EH (cell line): Measurements from ENCODE around the gene MPRIP.

ENCODE experiments used
- DNase-seq: peaks from one replicate; pipeline ENCODE4 v3.0.0-alpha.2; 2015; ENCODE audit warnings: low read depth

MPRIP gene

DNA sequence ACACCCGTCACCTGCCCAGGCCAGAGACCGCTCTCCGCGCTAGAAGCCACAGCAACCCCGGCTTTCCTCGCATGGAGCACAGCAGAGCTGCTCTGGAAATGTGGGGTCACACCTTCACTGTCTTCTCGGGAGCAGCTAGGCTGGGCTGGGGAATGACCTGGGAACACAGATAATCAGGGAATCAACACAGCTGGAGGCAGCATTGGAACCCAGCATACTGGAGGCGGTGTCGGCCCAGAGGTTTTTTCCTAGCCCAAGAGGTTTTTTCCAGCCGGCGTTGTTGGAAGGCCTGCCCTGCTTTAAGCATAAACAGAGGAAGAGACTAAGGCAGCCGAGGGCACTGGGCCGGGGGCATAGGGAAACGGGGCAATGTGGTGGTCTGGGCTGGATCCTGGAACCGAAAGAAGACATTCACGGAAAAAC, 164.7 kb downstream of the MPRIP start:
- no peak for DNase-seq

DNA sequence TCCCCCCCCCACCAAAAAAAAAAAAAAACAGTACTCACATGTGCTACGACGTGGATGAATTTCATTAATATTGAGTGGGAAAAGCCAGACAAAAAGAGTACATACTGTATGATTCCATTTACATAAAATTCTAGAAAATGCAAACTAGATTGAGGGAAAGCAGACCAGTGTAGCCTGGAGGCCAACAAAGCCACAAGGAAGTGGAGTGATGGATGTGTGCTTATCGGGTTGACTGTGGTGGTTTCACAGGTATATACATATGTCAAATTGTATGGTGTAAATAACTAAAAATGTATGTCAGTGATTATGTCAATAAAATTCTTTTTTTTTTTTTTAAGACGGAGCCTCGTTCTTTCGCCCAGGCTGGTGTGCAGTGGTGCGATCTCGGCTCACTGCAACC, 165.7 kb downstream of the MPRIP start:
- no peak for DNase-seq

DNA sequence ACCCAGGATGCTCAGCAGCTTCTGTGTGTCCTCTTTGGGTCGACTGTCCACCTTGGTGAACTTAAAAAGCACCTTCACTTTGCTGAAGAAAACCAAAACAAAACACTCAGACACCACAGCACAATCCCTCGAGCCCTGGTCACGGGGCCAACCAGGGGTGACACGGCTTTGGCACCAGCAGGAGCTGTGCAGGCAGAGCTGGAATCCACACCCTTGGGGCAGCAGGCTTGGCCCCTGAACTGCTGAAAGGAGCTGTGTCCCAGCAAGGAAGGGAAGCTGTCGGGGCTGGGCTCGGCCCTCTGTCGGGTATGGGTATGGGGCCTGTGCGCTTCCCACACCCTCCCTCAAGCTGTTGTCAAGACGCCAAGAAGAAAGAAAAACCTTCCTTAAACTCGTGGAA, 171.5 kb downstream of the MPRIP start:
- DNase-seq, result no peak

DNA sequence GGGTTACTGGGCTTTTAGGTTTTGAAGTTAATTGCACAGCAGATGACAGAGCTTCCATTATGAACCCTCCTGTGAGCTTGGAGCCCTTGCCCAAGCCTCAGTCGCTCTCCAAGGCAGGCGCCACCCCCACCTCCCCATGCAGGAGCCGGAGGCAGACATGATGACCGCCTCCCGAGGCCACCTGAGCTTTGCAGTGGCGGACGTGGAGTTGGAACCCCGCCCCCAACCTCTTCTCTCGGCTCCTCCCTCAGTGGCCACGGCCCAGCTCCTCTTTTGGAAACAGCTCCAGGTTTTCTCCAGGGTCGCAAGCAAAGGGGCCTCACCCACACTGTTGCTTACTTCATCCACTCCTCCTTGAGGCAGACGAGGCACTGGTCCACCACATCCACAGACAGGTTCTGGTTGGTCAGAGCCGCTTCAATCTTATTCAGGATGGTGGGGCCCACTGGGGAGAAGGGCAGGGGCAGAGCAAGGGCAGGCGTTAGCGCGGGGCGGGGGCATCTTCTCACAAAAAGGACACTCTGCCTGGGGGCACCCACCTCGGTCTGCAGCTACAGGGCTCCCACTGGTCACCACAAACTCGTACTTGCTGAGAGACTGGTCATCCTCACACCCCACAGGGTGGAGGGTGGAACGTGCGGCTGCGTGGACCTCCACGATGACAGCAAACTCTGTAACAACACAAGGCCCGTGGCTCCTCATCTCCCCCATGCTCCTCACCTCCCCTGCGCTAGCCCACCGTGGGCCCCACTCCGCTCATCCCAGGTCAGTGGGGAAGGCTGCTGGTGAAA, 172.6 kb downstream of the MPRIP start:
- DNase-seq, result no peak

DNA sequence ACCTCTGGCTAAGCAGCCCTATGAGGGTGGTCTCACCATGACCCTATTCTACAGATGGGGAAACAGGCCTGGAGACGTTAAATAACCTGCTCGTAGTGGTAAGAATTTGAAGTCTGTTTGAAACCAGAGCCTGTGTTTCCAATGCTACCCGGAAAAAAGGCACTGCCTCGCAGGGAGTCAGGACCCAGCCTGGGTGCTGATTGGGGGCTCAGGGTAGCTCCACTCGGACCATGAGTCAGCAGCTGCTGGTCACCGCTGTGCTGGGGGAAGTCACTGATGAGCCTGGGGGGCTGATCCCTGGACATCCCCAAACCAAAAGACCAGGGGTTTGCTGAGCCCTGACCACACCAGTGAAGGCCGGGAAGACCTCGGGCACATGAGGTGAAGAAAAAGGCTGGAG, 173.3 kb downstream of the MPRIP start:
- no peak for DNase-seq

DNA sequence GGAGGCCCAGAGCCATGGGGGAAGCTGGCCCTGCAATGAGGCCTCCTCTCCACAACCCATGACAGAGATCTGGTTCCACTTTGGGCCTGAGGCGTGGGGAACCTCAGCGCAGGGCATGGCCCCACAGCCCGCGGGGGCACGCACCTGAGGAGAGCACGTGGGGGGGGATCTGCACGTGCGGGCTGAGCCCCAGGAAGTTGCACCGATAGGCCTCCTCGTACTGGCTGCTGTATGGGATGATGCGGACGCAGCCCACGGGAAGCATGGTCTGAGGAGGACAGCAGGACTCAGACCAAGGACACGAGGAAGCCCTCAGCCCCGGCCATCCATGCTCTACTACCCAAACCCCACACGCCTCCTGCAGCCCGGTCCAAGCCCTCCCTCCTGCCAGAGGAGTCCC, 174.0 kb downstream of the MPRIP start:
- no peak for DNase-seq

DNA sequence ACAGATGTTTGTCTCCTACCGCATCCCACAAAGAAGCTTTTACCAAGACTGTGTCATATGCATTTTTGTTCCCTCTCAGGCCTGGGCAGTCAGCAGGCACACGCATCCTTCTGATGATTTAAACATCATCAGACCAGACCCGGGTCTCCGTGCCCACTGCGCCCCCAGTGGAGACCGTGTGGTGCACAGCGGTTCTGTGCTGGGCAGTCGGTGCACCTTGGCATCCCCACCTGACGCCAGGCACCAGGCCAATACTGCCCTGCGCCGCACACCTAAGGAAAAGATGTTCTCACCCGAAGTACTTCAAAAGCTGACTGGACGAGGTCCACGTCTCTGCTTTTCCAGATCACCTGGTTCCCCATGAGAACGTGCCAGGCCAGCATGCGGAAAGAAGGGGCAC, 174.5 kb downstream of the MPRIP start:
- DNase-seq, result no peak

DNA sequence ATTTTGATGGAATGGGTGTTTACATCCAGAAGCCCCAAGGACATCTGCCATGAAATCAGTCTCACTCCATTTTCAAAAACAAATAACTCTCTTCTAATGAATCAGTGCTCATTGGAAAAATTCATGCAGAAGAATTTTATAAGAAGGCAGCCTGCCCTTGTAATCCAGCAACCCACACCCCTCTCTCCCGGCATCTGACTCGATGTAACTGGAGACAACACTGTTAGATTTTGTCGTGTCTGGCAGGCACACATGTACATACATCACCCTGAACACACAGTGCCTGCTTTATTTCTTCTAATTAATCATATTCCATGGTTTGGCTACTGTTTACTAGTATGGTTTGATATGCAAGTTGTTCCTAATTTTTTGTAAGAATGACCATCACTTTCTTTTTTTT, 175.7 kb downstream of the MPRIP start:
- no peak for DNase-seq

DNA sequence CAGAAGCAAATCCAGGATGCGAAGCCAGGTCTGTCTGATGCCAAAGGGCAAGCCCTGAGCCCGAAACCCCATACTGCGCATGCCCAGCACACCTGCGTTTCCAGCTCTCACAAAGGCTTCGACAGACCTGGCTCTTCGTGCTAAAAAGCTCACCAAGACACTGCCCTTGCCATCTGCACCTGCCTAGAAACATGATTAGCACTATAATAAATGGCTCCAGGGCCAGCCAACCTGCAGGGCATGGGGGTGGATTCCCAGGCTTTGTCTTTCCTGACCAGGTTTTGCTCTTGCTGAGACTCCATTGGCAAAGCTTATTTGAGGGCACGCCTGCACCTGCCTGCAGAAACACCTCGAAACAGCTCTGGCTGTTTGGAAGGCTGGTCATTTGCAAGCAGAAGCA, 178.3 kb downstream of the MPRIP start:
- no peak for DNase-seq

DNA sequence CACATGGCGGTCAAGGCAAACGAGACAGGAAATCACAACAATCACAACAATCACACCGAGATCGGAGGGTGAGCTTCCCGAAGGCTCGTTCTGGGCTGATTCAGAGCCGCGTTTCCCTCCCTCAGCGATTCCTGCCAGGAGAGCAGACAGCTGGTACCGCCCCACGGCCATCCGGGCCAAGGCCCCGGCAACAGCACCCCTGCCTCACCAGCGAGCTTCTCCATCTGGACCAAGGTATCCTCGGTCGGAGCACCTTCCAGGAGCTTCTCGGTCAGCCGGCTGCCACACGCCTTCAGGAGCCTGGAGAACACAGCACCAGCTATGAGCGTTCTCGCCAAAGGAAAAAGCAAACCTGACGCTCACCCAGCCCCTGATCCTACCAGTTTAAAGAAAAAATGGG, 179.1 kb downstream of the MPRIP start:
- no peak for DNase-seq

DNA sequence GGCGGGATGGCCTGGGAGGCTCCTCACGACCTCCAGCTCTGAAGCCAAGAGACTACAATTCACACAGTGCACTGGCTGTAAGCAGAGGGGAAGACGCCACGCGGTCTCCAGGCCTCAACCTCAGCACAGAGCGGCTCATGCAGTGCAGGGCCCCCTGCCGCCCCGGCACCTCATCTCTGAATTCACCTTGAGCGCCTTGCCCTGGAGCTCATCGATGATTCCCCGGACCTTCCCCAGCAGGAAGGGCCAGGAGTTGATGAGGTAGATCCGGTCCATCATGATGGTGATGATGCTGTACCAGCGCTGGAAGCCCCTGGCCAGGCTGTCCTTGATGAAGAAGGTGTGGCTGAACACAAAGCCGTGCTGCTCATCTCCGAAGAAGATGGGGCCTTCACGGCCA, 181.5 kb downstream of the MPRIP start:
- no peak for DNase-seq

DNA sequence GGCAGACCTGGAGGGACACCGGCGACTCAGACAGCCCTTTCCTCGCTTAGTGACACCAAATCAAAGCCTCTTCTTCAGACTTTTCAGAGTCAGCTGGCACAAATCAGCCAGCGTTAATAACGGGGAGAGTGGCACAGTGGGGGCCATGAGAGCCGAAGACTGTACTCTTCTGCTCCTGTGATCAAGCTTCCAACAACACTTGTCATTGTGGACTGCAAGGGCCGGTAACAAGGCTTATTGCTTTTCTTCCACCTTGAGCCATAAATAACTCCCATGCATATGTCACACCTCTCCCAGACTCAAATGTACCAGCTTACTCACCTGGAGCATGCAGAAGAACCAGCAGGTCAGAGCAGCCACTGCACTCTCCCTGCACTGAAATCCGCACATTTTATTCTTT, 181.9 kb downstream of the MPRIP start:
- no peak for DNase-seq

DNA sequence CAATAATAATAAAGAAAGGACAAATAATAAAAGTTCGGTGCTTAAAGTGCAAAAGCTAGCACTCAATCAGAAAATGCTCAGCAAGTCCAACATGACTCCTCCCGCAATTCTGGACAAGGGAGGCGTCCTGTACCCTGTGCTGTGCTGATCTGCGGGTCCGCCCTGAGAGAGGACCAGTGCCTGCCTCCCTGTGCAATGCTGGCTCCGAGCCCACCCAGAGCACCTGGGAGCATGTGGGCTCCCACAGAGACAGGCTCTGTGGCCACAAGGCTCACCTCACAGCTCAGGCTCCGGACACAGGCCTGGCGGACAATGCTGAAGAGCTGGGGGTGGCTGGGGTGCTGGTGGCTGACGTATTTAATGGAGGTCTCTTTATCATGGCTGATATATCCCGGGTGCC, 183.6 kb downstream of the MPRIP start:
- DNase-seq, result no peak

DNA sequence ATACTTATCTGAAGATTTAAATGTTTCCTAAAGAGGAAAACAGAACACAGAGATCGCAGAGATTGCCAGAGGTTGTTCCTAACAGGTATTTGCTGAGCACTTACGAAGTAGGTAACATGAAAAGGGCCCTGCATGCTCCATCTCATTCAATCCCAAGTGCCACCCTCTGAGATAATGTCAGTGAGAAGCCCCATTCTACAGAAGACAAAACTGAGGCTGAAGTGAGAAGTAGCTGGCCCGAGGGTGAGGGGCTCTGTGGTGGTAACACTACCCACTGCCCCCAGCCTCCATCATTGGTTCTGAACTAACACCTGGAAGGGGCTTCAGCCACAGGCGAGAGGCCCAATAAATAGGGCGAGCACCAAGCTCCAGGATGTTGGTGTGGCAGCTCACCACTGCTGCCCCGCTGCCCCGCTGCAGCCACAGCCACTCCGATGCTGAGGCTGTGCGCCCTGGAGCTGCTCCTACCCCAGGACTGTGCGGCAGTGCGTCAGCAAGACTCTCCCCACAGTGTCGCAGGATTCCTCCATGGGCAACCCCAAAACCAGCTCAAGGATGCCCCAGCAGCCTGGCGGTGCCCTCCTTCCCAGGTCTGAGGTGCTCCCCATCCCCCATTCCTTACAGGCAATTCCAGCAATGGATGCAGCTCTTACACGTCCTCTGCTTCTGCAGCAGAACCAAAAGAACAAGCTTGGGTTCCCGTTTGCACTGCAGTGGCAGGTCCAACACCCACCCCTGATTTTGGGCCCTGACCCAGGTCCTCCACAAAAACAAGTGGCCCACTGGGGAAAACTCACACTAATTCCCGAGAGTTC, 184.4 kb downstream of the MPRIP start:
- no peak for DNase-seq

DNA sequence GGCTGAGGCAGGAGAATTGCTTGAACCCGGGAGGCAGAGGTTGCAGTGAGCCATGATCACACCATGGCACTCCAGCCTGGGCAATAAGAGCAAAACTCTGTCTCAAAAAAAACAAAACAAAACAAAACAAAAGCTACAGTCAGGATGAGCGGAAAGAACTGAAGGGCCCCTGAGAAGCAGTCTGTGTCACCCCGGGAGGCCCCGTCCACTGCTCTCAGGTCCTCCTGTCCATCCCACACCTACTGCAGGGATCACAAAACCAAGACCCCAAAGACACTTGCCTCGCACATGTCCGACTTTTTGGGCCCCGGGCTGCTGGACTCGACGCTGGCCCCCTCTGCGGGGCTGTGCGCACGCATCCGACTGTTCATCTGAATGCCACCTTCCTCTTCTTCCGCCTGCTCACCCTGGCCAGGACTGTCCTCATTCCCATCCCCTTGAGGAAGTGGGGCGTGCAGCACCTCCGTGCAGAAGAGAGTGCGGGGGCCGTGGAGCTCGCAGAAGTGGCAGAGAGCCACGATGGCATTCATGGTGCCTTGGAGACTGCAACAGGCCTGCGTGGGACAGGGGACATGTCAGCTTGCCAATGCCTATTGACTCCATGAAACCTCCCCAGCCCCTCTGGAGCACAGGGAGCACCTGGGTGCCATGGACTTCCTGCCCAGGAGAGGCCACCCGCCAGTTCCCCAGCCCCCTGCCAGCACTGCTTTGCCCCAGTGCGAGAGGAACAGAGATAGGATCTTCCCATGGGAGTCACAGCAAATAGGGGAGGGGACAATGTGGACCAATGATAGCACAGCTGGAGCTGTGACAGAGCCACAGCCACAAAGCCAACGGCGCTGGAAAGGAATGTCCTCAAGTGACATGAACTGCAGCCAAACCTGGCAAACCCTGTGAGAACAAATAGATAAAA, 185.6 kb downstream of the MPRIP start:
- no peak for DNase-seq

DNA sequence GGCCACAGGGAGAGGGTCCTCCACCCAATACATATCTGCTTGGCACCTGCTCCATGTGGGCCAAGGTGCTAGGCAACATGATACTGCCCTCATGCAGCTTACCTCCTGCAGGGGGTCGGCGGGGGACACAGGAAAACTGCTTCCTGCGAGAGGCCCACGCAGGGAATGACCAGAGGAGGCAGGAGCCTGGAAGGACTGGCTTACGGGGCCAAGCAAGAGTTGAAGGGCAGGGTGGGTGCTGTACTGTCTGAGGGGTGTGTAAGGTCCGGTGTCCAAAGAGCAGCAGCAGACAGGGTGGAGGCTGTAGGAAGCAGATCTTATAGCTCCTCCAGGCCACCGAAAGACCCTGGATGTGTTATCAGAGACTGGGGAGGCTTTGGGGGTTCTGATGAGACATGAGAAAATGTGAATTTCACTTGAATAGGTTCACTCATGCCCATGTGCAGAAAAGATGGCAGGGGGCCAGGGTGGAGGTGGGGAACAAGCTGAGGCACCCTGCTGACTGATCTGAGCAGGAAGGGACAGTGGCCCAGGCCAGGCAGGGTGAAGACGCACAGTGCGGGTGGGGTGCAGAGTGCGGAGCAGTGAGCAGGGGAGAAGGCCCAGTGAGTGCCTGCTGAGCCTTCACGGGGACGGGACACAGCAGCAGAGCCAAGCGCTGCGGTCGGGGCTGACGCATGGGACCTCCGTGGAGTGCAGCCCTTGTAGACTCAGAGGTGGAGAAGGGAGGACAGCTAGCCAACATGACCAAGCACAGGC, 186.4 kb downstream of the MPRIP start:
- no peak for DNase-seq

DNA sequence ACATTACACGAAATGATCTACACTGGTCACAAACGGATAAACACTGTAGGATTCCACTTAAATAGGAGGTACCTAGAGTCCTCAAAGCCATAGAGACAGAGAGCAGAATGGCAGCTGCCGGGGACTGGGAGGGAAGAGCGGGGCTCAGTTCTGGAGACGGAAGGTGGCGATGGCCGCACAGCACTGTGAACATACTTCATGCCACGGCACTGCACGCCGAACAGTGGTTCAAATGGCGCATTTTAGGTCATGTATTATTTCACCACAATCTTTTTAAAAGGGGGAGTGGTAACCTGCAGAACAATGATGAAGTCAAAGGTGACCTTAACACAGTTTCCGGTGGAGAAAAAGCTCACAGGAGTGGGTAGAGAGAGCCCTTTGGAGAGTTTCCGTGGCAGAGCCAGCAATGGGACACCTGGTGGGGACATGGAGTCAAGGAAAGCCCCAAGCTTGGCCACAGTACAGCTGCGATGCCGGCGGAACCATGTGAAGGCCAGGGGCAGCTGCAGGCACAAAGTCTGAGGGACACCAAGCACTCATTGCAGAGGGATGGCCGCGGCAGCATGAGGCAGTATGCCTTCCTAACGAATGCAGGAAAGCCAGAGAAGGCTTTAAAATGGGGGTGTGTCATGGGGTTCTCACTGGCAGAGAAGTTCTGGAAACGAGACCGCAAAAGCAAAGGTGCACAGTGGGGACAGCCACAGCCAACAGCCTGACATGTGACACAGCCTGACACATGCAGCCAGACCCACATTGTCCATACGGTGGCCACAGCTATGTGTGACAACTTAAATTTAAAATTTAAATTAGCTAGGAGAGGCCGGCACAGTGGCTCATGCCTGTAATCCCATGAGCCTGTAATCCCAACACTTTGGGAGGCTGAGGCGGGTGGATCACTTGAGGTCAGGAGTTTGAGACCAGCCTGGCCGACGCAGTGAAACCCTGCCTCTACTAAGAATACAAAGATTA, 187.4 kb downstream of the MPRIP start:
- DNase-seq, result no peak

DNA sequence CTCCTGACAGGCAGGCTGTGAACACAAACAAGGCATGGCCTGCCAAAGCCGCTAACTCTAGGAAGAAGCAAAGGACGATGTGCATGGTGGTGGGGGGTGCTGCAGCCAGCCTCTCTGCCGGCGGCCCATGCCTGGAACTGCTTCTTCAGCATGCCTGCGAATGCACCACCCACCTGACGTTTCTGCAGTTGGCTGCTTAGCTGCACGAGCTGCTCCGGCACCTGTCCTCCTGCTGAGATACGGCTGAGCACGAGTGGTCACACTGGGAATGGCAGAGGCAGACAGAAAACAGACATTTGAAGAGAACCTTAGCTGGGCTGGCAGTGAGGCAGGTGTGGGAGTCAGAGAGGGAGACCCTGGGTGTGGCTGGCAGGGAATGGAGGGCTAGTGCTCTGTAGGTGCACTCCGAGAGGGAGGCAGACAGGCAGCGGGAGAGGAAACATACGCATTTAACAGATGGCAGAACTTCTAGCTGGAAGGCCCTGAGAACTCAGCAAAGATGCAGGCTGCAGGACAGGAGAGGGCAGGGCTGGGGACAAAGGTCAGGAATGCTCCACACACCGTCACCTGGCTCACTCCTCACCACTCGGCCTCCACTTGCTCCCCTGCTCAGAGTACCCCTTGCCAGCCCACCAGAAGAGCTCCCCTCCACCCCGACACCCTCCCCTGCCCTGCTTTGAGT, 189.5 kb downstream of the MPRIP start:
- DNase-seq, result no peak

DNA sequence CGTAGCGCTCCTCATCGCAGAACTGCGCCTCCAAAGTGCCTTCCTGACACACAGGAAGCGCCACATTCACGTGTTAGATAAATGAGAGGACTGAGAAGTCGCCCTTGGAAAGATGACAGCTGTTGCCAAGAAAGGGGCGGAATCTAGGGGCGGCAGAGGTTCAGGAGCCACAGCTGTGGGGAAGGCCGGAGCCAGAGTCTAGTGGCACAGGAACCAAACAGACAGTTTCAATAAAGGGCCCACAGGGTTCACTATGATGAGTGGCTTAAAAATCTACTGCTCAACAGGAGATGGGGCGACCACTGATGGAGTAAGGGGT, 190.0 kb downstream of the MPRIP start:
- DNase-seq, result no peak
